ENCODE data around the gene TRAF5. TPM values are rescaled to one million over a fixed set of nuclear protein-coding genes. Genes with fewer than 3 reads are reported as not detected.
A peak's percentile ranks its signal among the peaks of the same experiment; 100 is the strongest.

TRAF5 gene
- total and polyA plus RNA-seq, 4 donors, result 4.3 to 25.9 (median 6.5) TPM

GRCh38 chr1:211327346-211327921 lies 801 bp downstream of the TRAF5 start:
- Histone ChIP-seq H3K9ac (ENCODE audit: insufficient read depth in 1 of 2, low read length in 2 of 2) (peak overlapping the region in 1 of 2 donors; percentile 59), H3K36me3 (ENCODE audit: control insufficient read depth in 4 of 4, insufficient read depth in 4 of 4, low read length in 4 of 4) (no peaks in the 10 kb centered on the region), H3K4me1 (ENCODE audit: control insufficient read depth in 5 of 5, insufficient read depth in 5 of 5, low read length in 5 of 5) (peaks cover 0 to 13% (median 4%) of the 10 kb centered on the region in 5 donors), H3K27ac (ENCODE audit: low read depth in 1 of 2, low read length in 1 of 2) (peak overlapping the region in 1 of 2 donors; percentile 68), H3K9me3 (ENCODE audit: control insufficient read depth in 4 of 4, insufficient read depth in 3 of 4, low read length in 3 of 4) (no peaks in the 10 kb centered on the region), H3K27me3 (ENCODE audit: control insufficient read depth in 3 of 3, insufficient read depth in 3 of 3, low read length in 2 of 3) (peaks cover 0 to 10% (median 2%) of the 10 kb centered on the region in 3 donors), H3K4me3 (peak overlapping the region; percentile 68)
- DNase-seq (peak; percentile 57 to 76 (median 75)), ATAC-seq (ENCODE audit: insufficient read depth, low FRiP score) (no peak)
- WGBS, 2 donors, result 4 to 11% methylated on average over 16 of the region's 16 CpGs
- TF ChIP-seq CTCF (IDR thresholded peaks at IDR 0.05; ENCODE audit: control extremely low read depth, extremely low read depth), result no peak

- H3K9me3 ChIP-seq (ENCODE audit: control insufficient read depth in 4 of 4, insufficient read depth in 3 of 4, low read length in 3 of 4), result no peaks in the 10 kb centered on the region
- H3K27me3 ChIP-seq (ENCODE audit: control insufficient read depth in 3 of 3, insufficient read depth in 3 of 3, low read length in 2 of 3), result peaks cover 0 to 10% (median 2%) of the 10 kb centered on the region in 3 donors
- ATAC-seq (ENCODE audit: insufficient read depth, low FRiP score) (no peak), DNase-seq (no peak)
- peaks cover 0 to 13% (median 4%) of the 10 kb centered on the region in 5 donors for H3K4me1 ChIP-seq (ENCODE audit: control insufficient read depth in 5 of 5, insufficient read depth in 5 of 5, low read length in 5 of 5)
- no peak overlapping the region for H3K9ac ChIP-seq (ENCODE audit: insufficient read depth in 1 of 2, low read length in 2 of 2)
- WGBS, 2 donors, result 86 to 92% methylated on average over 11 of the region's 11 CpGs
- no peaks in the 10 kb centered on the region for H3K36me3 ChIP-seq (ENCODE audit: control insufficient read depth in 4 of 4, insufficient read depth in 4 of 4, low read length in 4 of 4)
- TF ChIP-seq CTCF (IDR thresholded peaks at IDR 0.05; ENCODE audit: control extremely low read depth, extremely low read depth), result no peak
- H3K27ac ChIP-seq (ENCODE audit: low read depth in 1 of 2, low read length in 1 of 2), result no peak overlapping the region
- no peak overlapping the region for H3K4me3 ChIP-seq
Measured at GRCh38 chr1:211328084-211328694, 1.6 kb downstream of the TRAF5 start.

- no peaks in the 10 kb centered on the region for H3K9me3 ChIP-seq (ENCODE audit: control insufficient read depth in 4 of 4, insufficient read depth in 3 of 4, low read length in 3 of 4)
- no peak for DNase-seq
- no peak for ATAC-seq (ENCODE audit: insufficient read depth, low FRiP score)
- H3K27ac ChIP-seq (ENCODE audit: low read depth in 1 of 2, low read length in 1 of 2), result no peak overlapping the region
- 88 to 89% methylated on average over 6 of the region's 6 CpGs for WGBS, 2 donors
- H3K9ac ChIP-seq (ENCODE audit: insufficient read depth in 1 of 2, low read length in 2 of 2), result no peak overlapping the region
- H3K4me1 ChIP-seq (ENCODE audit: control insufficient read depth in 5 of 5, insufficient read depth in 5 of 5, low read length in 5 of 5), result peaks cover 0 to 13% (median 4%) of the 10 kb centered on the region in 5 donors
- no peaks in the 10 kb centered on the region for H3K36me3 ChIP-seq (ENCODE audit: control insufficient read depth in 4 of 4, insufficient read depth in 4 of 4, low read length in 4 of 4)
- peaks cover 0 to 7% (median 2%) of the 10 kb centered on the region in 3 donors for H3K27me3 ChIP-seq (ENCODE audit: control insufficient read depth in 3 of 3, insufficient read depth in 3 of 3, low read length in 2 of 3)
- H3K4me3 ChIP-seq, result no peak overlapping the region
- TF ChIP-seq CTCF (IDR thresholded peaks at IDR 0.05; ENCODE audit: control extremely low read depth, extremely low read depth), result no peak
Measured at GRCh38 chr1:211328866-211329475, 2.3 kb downstream of the TRAF5 start.
